A549 treated with DMSO at 1 μM for 4 hours (cell line): ENCODE data around the gene CT47A1. TPM values are rescaled to one million over a fixed set of nuclear protein-coding genes. Genes with fewer than 3 reads are reported as not detected.

Source experiments
- total RNA-seq: library from RNA; stranded (reverse); fragments of 200-300 nt; extraction: Qiagen RNA extraction; gene quantifications from 5 replicates; pipeline ENCODE4 v1.2.3, GENCODE V29; 2022; ENCODE audit warnings: low read depth

Gene CT47A1
- total RNA-seq: not detected in 5 replicates

DNA sequence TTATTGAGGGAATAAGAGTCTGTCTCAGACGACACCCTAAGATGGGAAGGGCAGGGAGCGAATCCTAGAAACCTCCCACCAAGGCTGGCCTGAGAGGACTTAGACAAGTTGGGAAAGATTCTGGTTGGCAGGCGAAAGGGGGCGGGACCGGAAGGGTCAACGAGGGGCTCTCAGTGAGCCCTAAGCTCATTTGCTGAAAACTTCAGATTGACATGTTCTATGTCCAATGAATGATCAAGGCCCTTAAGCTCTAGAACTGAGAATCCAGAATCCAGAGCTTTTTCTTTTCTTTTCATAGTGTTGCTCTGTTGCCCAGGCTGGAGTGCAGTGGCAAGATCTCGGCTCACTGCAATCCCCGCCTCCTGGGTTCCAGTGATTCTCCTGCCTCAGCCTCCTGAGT lies at the start of gene CT47A1:
Gene CT47A1, minus strand, starts transcription at position 101 of the 400 bp plus-strand sequence. CDS start 231 bp downstream, outside the sequence.

DNA sequence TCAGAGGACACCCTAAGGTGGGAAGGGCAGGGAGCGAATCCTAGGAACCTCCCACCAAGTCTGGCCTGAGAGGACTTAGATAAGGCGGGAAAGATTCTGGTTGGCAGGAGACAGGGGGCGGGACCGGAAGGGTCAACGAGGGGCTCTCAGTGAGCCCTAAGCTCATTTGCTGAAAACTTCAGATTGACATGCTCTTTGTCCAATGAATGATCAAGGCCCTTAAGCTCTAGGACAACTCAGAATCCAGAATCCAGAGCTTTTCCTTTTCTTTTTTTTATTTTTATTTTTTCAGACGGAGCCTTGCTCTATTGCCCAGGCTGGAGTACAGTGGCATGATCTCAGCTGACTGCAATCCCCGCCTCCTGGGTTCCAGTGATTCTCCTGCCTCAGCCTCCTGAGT lies 29.1 kb downstream of the CT47A1 start, which contains the start of gene CT47A7:
Gene CT47A7, minus strand, starts transcription at position 101 of the 400 bp plus-strand sequence. CDS start 255 bp downstream, outside the sequence.

Other genes starting within 250 kb of the CT47A1 start
- gene CT47B1, start 109.9 kb downstream of the CT47A1 start, total RNA-seq: not detected in 5 replicates
- not detected in 5 replicates for gene CT47A11, start 48.6 kb downstream of the CT47A1 start, total RNA-seq
- gene CT47A10, start 43.7 kb downstream of the CT47A1 start, total RNA-seq: not detected in 5 replicates
- not detected in 5 replicates for gene CT47A9, start 38.9 kb downstream of the CT47A1 start, total RNA-seq
- gene CT47A8, start 34.0 kb downstream of the CT47A1 start, total RNA-seq: not detected in 5 replicates
- not detected in 5 replicates for gene CT47A7, start 29.2 kb downstream of the CT47A1 start, total RNA-seq
- not detected in 5 replicates for gene CT47A6, start 24.3 kb downstream of the CT47A1 start, total RNA-seq
- gene CT47A5, start 19.4 kb downstream of the CT47A1 start, total RNA-seq: not detected in 5 replicates
- not detected in 5 replicates for gene CT47A4, start 14.6 kb downstream of the CT47A1 start, total RNA-seq
- not detected in 5 replicates for gene CT47A3, start 9.7 kb downstream of the CT47A1 start, total RNA-seq
- gene CT47A2, start 4.8 kb downstream of the CT47A1 start, total RNA-seq: not detected in 5 replicates
- 2.2 to 3.1 TPM (median 2.4 TPM) in 5 replicates for gene GLUD2, start 61.9 kb upstream of the CT47A1 start, total RNA-seq